ENCODE data around the gene CCDC9B. TPM values are rescaled to one million over a fixed set of nuclear protein-coding genes. Genes with fewer than 3 reads are reported as not detected.

CCDC9B gene
- total RNA-seq, 1 donor from 2014 or later, result 9.8 TPM

DNA sequence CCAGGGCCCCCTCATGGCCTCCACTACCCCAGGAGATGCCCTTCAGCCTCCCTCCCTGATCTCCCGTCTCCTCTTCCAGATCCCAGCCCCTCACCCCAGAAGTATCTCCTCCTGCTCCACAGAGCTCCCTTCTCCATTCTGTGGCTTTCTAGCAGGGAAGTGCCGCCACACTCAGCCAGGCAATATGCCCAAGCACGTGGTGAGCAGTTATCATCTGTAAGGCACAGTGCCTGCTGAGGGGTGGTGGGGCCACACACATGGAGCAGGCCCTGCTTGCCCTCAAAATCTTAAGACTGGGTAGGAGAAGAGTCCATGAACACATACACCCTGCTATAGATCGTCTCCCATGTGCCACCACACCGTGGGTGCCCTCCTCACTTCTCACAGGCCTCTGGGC, 7.7 kb upstream of the CCDC9B start:
- peaks cover 1% of the 10 kb centered on the region for H3K36me3 Mint-ChIP-seq (ENCODE audit: low read depth, unreplicated experiment)
- Histone ChIP-seq H3K27me3 (ENCODE audit: insufficient read depth, low read length) (no peaks in the 10 kb centered on the region), H3K9ac (ENCODE audit: low read length) (no peak overlapping the region), H3K9me3 (ENCODE audit: insufficient read depth, low read depth, low read length) (no peaks in the 10 kb centered on the region), H4K20me1 (ENCODE audit: insufficient read depth, low read length) (no peaks in the 10 kb centered on the region), H3K36me3 (ENCODE audit: insufficient read depth, low read length) (no peaks in the 10 kb centered on the region), H3K4me2 (ENCODE audit: low read length) (no peak overlapping the region), H3K27ac (ENCODE audit: low read depth, low read length) (no peak overlapping the region), H3K4me3 (ENCODE audit: insufficient read depth, low read depth, low read length) (no peak overlapping the region), H3K79me2 (ENCODE audit: insufficient read depth, low read length) (no peaks in the 10 kb centered on the region), H3K4me1 (ENCODE audit: insufficient read depth, low read length) (peaks cover 12% of the 10 kb centered on the region), H2AFZ (ENCODE audit: low read depth, low read length) (no peak overlapping the region)
- H3K27ac Mint-ChIP-seq (ENCODE audit: unreplicated experiment), result no peak overlapping the region
- no peak overlapping the region for H3K4me3 Mint-ChIP-seq (ENCODE audit: unreplicated experiment)
- H3K4me1 Mint-ChIP-seq (ENCODE audit: low read depth, unreplicated experiment), result peaks cover 8% of the 10 kb centered on the region
- FAIRE-seq (no peak), DNase-seq (ENCODE audit: low read depth) (no peak)
- peaks cover 2% of the 10 kb centered on the region for H3K9me3 Mint-ChIP-seq (ENCODE audit: unreplicated experiment)
- peaks cover 38% of the 10 kb centered on the region for H3K27me3 Mint-ChIP-seq (ENCODE audit: low read depth, unreplicated experiment)
- TF ChIP-seq, protein P1, sequence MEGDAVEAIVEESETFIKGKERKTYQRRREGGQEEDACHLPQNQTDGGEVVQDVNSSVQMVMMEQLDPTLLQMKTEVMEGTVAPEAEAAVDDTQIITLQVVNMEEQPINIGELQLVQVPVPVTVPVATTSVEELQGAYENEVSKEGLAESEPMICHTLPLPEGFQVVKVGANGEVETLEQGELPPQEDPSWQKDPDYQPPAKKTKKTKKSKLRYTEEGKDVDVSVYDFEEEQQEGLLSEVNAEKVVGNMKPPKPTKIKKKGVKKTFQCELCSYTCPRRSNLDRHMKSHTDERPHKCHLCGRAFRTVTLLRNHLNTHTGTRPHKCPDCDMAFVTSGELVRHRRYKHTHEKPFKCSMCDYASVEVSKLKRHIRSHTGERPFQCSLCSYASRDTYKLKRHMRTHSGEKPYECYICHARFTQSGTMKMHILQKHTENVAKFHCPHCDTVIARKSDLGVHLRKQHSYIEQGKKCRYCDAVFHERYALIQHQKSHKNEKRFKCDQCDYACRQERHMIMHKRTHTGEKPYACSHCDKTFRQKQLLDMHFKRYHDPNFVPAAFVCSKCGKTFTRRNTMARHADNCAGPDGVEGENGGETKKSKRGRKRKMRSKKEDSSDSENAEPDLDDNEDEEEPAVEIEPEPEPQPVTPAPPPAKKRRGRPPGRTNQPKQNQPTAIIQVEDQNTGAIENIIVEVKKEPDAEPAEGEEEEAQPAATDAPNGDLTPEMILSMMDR (IDR thresholded peaks at IDR 0.05; ENCODE audit: insufficient read depth, low read depth, low read length), result no peak
- TF ChIP-seq EZH2 (IDR thresholded peaks at IDR 0.05; ENCODE audit: insufficient read depth, low read length), result no peak

GRCh38 chr15:40347559-40348473, 7.1 kb upstream of the CCDC9B start:
- H3K9me3 Mint-ChIP-seq (ENCODE audit: unreplicated experiment), result peaks cover 2% of the 10 kb centered on the region
- no peak for TF ChIP-seq EZH2 (IDR thresholded peaks at IDR 0.05; ENCODE audit: insufficient read depth, low read length)
- TF ChIP-seq, protein P1 (IDR thresholded peaks at IDR 0.05; ENCODE audit: insufficient read depth, low read depth, low read length), result no peak

More at GRCh38 chr15:40347559-40348473, 7.1 kb upstream of the CCDC9B start:
- no peak overlapping the region for H3K4me3 Mint-ChIP-seq (ENCODE audit: unreplicated experiment)
- DNase-seq (ENCODE audit: low read depth) (no peak), FAIRE-seq (no peak)
- Histone ChIP-seq H3K27me3 (ENCODE audit: insufficient read depth, low read length) (no peaks in the 10 kb centered on the region), H3K9ac (ENCODE audit: low read length) (no peak overlapping the region), H4K20me1 (ENCODE audit: insufficient read depth, low read length) (no peaks in the 10 kb centered on the region), H3K4me2 (ENCODE audit: low read length) (no peak overlapping the region), H3K79me2 (ENCODE audit: insufficient read depth, low read length) (no peaks in the 10 kb centered on the region), H3K36me3 (ENCODE audit: insufficient read depth, low read length) (no peaks in the 10 kb centered on the region), H3K4me3 (ENCODE audit: insufficient read depth, low read depth, low read length) (no peak overlapping the region), H3K27ac (ENCODE audit: low read depth, low read length) (no peak overlapping the region), H3K9me3 (ENCODE audit: insufficient read depth, low read depth, low read length) (no peaks in the 10 kb centered on the region), H3K4me1 (ENCODE audit: insufficient read depth, low read length) (peaks cover 19% of the 10 kb centered on the region), H2AFZ (ENCODE audit: low read depth, low read length) (no peak overlapping the region)
- no peak overlapping the region for H3K27ac Mint-ChIP-seq (ENCODE audit: unreplicated experiment)
- peaks cover 35% of the 10 kb centered on the region for H3K27me3 Mint-ChIP-seq (ENCODE audit: low read depth, unreplicated experiment)
- H3K36me3 Mint-ChIP-seq (ENCODE audit: low read depth, unreplicated experiment), result peaks cover 1% of the 10 kb centered on the region
- peaks cover 15% of the 10 kb centered on the region for H3K4me1 Mint-ChIP-seq (ENCODE audit: low read depth, unreplicated experiment)

All from astrocyte (in vitro differentiated cells and primary cell).